AG09319 (cell line): Measurements from ENCODE around the gene XPR1.

ENCODE experiments used
- DNase-seq: peaks from one replicate; pipeline ENCODE4 v3.0.0-alpha.2; 2010; ENCODE audit warnings: low read depth; ENCODE audit errors: extremely low read depth
- CTCF ChIP-seq: IDR thresholded peaks from 2 replicates; pipeline ENCODE4 v1.5.1; 2011; ENCODE audit warnings: low read depth, mild to moderate bottlenecking, inconsistent platforms, low read length, moderate library complexity

Gene XPR1

GRCh38 chr1:180901076-180901990, 269.5 kb downstream of the XPR1 start:
- DNase-seq, result no peak
- TF ChIP-seq CTCF, result no peak

GRCh38 chr1:180902541-180902940, 270.7 kb downstream of the XPR1 start:
- no peak for TF ChIP-seq CTCF
- DNase-seq, result no peak

- DNase-seq, result no peak
- no peak for TF ChIP-seq CTCF
Measured at GRCh38 chr1:180905927-180906326, 274.1 kb downstream of the XPR1 start.

- no peak for DNase-seq
- no peak for TF ChIP-seq CTCF
Measured at GRCh38 chr1:180906511-180906910, 274.7 kb downstream of the XPR1 start.

- no peak for DNase-seq
- no peak for TF ChIP-seq CTCF
Measured at GRCh38 chr1:180907313-180908055, 275.7 kb downstream of the XPR1 start.

- no peak for DNase-seq
- TF ChIP-seq CTCF, result no peak
Measured at GRCh38 chr1:180908074-180908765, 276.4 kb downstream of the XPR1 start.
